ENCODE results near the gene RPL38.

Gene RPL38

GRCh38 chr17:74199306-74200092, 4.0 kb upstream of the RPL38 start:
- TF ChIP-seq CTCF (IDR thresholded peaks at IDR 0.05; ENCODE audit: borderline replicate concordance, insufficient read depth, low read depth, low read length): peak; percentile 96
- H3K4me3 ChIP-seq (ENCODE audit: low read depth, low read length): no peak overlapping the region

GRCh38 chr17:74200112-74200511, 3.4 kb upstream of the RPL38 start:
- no peak for TF ChIP-seq CTCF (IDR thresholded peaks at IDR 0.05; ENCODE audit: borderline replicate concordance, insufficient read depth, low read depth, low read length)
- no peak overlapping the region for H3K4me3 ChIP-seq (ENCODE audit: low read depth, low read length)

- H3K4me3 ChIP-seq (ENCODE audit: low read depth, low read length): no peak overlapping the region
- TF ChIP-seq CTCF (IDR thresholded peaks at IDR 0.05; ENCODE audit: borderline replicate concordance, insufficient read depth, low read depth, low read length): no peak
These were observed 2.2 kb upstream of the RPL38 start for GRCh38 chr17:74201250-74201649.

GRCh38 chr17:74201948-74202347, 1.5 kb upstream of the RPL38 start:
- no peak for TF ChIP-seq CTCF (IDR thresholded peaks at IDR 0.05; ENCODE audit: borderline replicate concordance, insufficient read depth, low read depth, low read length)
- no peak overlapping the region for H3K4me3 ChIP-seq (ENCODE audit: low read depth, low read length)

GRCh38 chr17:74202938-74203337, 540 bp upstream of the RPL38 start:
- TF ChIP-seq CTCF (IDR thresholded peaks at IDR 0.05; ENCODE audit: borderline replicate concordance, insufficient read depth, low read depth, low read length): no peak
- H3K4me3 ChIP-seq (ENCODE audit: low read depth, low read length): no peak overlapping the region

- TF ChIP-seq CTCF (IDR thresholded peaks at IDR 0.05; ENCODE audit: borderline replicate concordance, insufficient read depth, low read depth, low read length): no peak
- peak overlapping the region; percentile 84 for H3K4me3 ChIP-seq (ENCODE audit: low read depth, low read length)
These were observed 996 bp downstream of the RPL38 start for GRCh38 chr17:74204474-74204873.

- peak overlapping the region; percentile 84 for H3K4me3 ChIP-seq (ENCODE audit: low read depth, low read length)
These were observed 1.8 kb downstream of the RPL38 start for GRCh38 chr17:74205274-74205673.

More at GRCh38 chr17:74205274-74205673, 1.8 kb downstream of the RPL38 start:
- no peak for TF ChIP-seq CTCF (IDR thresholded peaks at IDR 0.05; ENCODE audit: borderline replicate concordance, insufficient read depth, low read depth, low read length)
